ENCODE data around the gene SPDYE2. TPM values are rescaled to one million over a fixed set of nuclear protein-coding genes. Genes with fewer than 3 reads are reported as not detected.
"Not testable (repeated sequence)": the region's sequence is repeated elsewhere in the genome, so short reads cannot be mapped to it uniquely, and the experiment has no call there.

SPDYE2 gene, protein sequence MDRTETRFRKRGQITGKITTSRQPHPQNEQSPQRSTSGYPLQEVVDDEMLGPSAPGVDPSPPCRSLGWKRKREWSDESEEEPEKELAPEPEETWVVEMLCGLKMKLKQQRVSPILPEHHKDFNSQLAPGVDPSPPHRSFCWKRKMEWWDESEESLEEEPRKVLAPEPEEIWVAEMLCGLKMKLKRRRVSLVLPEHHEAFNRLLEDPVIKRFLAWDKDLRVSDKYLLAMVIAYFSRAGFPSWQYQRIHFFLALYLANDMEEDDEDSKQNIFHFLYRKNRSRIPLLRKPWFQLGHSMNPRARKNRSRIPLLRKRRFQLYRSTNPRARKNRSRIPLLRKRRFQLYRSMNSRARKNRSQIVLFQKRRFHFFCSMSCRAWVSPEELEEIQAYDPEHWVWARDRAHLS
- under 1 TPM in 1 of 2 donors, not detected in 1; 0.16 TPM for total RNA-seq

DNA sequence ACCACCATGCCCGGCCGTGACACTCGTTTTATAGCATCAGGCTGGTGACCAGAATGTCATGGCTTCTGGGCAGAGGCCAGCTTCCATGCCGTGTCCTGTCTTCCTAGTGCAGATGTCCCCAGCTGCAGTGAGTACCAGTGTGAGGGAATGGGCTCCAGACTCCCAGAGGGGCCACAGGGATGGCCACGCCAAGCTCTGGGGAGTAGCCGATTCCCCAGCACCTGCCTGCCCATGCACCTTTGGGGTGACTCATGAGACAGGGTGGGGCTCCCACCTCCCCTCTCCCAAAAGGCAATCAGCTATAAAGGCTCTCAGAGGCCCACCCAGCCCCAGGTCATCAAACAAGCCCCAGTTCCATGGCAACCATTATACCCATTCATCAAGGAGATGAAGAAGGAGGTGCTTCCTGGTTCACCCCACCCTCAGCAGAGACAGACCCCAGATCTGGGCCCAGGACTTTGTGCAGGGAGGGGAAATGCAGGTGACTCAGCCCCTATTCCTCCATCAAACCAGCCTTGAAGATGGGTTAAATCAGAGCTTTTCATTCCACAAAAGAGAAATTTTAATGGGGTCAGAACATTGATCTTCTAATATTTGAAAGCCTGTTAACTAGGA, at the start of gene SPDYE2:
Gene SPDYE2, plus strand, starts transcription at position 419 of the 615 bp plus-strand sequence. CDS start 2,030 bp downstream, outside the sequence.
- DNase-seq (ENCODE audit: low spot score); H3K36me3 ChIP-seq; H3K4me1 ChIP-seq; H3K27me3 ChIP-seq; H3K9me3 ChIP-seq; H3K4me3 ChIP-seq; H3K27ac ChIP-seq: not testable (repeated sequence)

DNA sequence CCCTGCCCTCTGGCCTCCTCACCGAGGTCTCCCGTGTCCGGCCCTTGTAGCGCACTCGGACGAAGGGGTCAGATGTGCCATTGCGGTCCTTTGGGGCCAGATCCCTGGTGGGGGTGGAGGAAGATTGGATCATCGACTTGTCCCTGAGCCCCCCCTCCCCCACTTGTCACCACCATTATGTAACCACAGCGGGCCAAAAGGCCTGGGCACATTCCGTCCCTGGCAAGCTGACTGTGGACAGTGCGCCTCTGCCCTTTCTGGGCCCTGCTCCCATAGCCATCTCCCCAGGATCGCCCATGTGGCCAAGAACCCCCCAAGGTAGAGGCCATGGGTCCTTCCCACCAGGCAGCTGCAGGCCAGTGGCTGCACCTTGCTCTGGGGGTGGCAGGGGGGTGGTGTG, 47.9 kb upstream of the SPDYE2 start:
- not testable (repeated sequence) for H3K4me3 ChIP-seq; H3K36me3 ChIP-seq; H3K9me3 ChIP-seq; H3K4me1 ChIP-seq; DNase-seq (ENCODE audit: low spot score); H3K27me3 ChIP-seq; H3K27ac ChIP-seq

DNA sequence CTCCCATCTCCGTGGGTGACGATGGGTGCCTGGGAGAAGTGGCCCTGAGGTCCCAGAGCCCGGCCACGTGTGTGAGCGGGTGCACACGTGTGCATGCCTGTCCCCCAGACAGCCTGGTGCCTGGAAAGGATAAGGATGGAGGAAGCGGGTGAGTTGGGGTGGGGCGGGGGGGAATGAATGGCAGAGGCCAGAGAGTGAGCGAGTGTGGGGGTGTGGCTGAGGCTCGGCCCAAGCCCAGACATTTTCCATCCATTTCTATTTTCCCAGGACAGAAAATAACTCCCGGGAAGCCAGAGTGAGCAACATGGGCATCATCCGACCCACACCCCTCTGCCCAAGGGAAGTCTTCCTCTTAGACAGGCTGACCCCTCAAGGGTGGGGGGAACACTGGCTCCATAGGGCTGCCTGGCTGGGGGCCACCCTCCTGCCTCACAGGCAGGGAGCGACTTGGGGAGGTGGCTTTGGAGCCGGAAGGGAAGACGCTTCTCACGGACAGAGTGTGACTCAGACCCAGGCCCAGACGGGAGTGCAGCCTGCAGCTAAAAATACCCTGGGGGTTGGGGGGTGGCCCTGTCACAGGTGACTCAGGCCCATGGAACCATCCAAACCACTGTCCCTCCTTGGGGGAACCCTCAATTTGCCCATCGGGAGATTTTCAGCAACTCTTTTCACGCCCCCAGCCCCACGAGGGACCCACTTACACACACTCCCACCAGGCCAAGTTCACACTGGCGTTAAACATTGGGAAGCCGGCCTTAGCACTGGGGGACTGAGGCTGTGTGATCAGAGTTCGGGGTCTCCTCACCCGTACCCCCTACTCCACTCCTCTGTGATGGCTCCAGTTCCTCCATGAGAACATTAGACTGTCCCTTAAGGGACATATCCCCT, 45.5 kb upstream of the SPDYE2 start:
- not testable (repeated sequence) for H3K9me3 ChIP-seq, H3K4me3 ChIP-seq, H3K27me3 ChIP-seq, H3K4me1 ChIP-seq, H3K27ac ChIP-seq, H3K36me3 ChIP-seq
- DNase-seq (ENCODE audit: low spot score): peak; percentile 58

DNA sequence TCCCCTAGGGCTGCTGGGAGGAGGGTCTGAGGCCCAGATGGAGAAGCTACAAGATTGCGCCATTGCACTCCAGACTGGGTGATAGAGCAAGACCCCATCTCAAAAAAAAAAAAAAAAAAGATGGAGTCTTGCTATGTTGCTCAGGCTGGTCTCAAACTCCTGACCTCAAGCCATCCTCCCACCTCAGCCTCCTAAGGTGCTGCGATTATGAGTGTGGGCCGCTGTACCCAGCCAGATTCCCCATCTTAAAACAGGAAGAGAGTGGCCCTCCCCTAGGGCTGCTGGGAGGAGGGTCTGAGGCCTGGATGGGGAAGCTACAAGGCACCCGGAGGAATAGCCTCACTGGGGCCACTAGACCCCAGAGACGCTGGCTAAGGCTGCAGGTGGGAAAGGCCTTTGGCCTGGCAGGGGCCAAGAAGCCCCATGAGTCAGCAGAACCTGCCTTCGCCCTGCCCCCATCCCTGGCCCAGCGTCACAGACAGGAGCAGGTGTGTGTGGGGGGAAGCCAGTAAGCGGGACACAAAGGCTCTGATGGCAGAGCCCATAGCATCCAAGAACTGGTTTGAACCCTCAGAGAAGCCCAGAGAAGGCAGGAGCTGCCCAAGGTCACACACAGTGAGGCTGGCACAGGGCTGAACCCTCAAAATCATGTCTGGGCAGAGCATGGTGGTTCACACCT, 43.5 kb upstream of the SPDYE2 start:
- not testable (repeated sequence) for H3K4me1 ChIP-seq, H3K27me3 ChIP-seq, H3K9me3 ChIP-seq, H3K36me3 ChIP-seq, H3K27ac ChIP-seq, H3K4me3 ChIP-seq
- DNase-seq (ENCODE audit: low spot score): peak; percentile 43

DNA sequence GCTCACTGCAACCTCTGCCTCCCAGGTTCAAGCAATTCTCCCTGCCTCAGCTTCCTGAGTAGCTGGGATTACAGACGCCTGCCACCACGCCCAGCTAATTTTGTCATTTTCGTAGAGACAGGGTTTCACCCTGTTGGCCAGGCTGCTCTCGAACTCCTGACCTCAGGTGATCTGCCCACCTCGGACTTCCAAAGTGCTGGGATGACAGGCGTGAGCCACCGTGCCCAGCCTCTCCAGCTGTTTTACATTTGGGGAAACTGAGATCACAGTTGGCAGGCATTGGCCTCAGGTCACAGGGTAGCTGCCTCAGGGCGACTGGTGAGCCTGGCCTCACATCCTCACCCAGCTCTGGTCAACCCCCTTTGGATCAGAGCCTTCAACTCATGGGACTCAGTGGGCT, 40.5 kb upstream of the SPDYE2 start:
- H3K9me3 ChIP-seq, H3K27me3 ChIP-seq, H3K4me1 ChIP-seq, H3K4me3 ChIP-seq, H3K27ac ChIP-seq, H3K36me3 ChIP-seq: not testable (repeated sequence)
- DNase-seq (ENCODE audit: low spot score): peak; percentile 50

DNA sequence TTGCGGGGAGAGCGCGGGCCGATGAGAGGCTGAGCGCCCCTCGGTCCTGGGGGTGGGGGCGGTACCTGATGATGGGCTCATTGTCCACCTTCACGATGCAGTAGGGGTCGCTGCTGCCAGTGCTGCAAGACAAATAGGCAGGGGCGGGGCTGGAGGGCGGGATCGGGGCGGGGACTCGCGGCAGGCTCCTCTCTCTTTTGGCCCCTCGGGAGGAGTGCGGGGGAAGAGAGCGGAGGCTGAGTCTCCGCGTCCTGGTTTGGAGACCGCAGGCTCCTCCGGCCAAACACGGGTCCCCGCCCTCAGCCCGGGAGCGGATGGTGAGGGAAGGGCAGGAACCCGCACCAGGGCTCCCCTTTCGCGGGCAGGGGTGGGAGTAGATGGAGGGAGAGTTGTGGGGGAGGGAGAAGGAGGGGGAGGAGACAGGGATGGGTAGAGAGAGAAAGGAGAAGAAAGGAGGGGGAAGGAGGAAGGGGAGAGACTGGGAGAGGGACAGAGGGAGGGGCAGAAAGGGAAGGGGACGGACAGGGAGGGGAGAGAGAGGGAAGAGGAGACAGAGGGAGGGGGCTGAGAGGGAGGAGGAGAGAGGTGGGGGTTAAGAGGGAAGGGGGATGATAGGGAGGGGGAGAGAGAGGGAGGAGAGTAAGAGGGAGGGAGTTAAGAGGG, 39.0 kb upstream of the SPDYE2 start:
- not testable (repeated sequence) for H3K27ac ChIP-seq, H3K4me1 ChIP-seq

DNA sequence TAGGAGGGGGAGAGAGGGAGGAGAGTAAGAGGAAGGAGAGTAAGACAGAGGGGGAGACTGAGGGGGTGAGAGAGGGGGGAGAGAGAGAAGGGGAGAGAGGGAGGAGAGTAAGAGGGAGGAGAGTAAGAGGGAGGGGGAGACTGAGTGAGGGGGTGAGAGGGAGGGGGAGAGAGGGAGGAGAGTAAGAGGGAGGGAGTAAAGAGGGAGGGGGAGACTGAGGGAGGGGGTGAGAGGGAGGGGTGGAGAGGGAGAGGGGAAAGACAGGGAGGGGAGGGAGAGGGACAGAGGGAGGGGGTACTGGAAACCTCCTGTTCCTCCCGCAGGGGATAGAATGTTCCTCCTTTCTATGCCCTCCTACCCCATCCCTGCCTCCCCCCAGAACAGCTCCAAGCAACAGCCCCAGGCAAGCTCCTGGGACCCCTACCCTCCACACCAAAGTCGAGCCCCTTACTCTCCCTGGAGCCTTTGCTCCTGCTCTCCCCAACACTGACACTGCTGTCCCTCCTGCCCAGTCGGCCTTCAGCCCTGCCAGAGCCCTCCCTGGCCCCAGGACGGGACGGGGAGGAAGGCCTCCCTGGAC, 38.3 kb upstream of the SPDYE2 start:
- not testable (repeated sequence) for H3K27me3 ChIP-seq, H3K4me1 ChIP-seq, H3K9me3 ChIP-seq, H3K36me3 ChIP-seq
- Histone ChIP-seq H3K4me3 (peak overlapping the region in 1 of 2 donors; percentile 27), H3K27ac (peak overlapping the region; percentile 49 to 64)
- DNase-seq (ENCODE audit: low spot score): peak; percentile 58

More for the DNA sequence above, 39.0 kb upstream of the SPDYE2 start:
- H3K36me3 ChIP-seq; H3K9me3 ChIP-seq; H3K27me3 ChIP-seq; H3K4me3 ChIP-seq; DNase-seq (ENCODE audit: low spot score): not testable (repeated sequence)

DNA sequence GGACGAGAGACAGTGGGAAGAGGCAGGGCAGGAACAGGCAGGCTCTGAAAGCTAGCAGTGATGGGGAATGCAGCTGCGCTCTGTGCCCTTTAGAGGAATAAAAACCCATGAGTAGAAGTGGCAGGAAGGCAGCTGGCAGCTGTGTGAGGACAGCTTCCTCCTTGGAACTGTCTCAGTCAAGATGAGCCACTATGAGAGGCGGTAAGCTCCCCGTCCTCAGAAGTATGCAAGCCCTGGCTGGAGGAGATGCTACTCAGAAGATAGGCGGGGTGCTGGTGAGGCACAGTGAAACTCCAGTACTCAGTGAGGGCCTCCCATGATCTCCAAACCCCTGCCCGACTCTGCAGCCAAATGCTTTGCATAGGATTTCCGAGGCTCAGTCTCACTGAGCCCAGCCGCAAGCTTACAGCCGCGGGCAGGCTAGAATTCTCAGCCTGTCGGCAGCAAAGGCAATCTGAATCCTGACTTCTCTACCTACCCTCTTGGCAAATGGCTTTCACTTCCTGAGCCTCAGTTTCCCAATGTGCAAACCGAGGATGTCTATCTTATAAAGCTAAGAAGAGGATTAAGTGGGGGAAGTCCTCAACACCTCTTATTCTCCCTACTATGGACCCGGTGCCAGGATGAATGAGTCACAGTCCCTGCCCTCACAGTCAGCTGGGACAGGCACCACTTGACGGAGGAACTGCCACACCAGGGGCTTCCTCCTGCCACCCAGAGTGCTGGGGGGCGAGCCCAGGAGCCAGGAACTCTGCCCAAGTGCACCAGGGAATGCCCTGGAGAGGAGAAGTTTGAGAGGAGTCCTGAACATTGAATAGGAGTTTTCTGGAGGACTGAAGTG, 35.9 kb upstream of the SPDYE2 start:
- not testable (repeated sequence) for H3K4me1 ChIP-seq; H3K4me3 ChIP-seq; H3K36me3 ChIP-seq; H3K27ac ChIP-seq; H3K9me3 ChIP-seq; DNase-seq (ENCODE audit: low spot score); H3K27me3 ChIP-seq

DNA sequence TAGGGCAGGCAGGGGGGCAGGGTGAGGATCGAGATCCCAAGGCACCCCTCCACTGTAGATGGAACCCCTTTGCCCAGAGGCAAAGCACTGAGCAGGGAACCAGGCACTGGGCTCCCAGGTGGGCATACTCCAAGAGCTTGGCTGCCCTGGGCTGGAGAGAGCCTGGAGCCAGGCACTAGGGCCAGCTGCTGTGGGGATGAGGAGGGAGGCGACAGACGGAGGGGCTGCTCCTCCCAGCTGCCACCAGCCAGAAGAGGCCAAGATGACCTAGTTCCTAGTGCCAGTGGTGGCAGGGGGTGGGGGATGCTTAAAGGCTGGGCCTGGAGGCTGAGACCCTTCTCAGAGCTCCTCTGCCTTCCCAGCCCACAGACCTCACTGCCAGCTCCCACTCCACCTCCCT, 35.1 kb upstream of the SPDYE2 start:
- not testable (repeated sequence) for H3K27ac ChIP-seq; H3K4me1 ChIP-seq; H3K4me3 ChIP-seq; H3K36me3 ChIP-seq; H3K27me3 ChIP-seq; DNase-seq (ENCODE audit: low spot score); H3K9me3 ChIP-seq

DNA sequence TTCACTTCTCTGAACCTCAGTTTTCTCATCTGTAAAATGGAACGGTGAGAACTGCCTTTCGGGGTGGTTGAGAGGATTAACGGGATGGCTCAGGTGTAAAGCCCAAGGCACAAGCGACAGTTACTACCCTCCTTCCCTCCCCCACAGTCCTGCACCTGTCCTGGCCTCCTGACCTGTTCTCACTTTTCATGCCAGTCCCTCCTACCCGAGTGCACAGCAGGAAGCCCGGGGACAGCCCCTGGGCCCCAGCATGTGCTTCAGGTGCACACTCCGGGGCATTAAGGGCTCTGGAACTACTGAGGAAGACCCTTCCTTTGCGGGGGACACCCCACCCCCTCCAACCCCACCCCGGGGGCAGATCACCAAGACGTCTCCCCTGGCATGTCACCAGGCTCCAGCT, 34.1 kb upstream of the SPDYE2 start:
- not testable (repeated sequence) for H3K36me3 ChIP-seq; H3K27me3 ChIP-seq; DNase-seq (ENCODE audit: low spot score); H3K4me3 ChIP-seq; H3K9me3 ChIP-seq; H3K27ac ChIP-seq; H3K4me1 ChIP-seq

DNA sequence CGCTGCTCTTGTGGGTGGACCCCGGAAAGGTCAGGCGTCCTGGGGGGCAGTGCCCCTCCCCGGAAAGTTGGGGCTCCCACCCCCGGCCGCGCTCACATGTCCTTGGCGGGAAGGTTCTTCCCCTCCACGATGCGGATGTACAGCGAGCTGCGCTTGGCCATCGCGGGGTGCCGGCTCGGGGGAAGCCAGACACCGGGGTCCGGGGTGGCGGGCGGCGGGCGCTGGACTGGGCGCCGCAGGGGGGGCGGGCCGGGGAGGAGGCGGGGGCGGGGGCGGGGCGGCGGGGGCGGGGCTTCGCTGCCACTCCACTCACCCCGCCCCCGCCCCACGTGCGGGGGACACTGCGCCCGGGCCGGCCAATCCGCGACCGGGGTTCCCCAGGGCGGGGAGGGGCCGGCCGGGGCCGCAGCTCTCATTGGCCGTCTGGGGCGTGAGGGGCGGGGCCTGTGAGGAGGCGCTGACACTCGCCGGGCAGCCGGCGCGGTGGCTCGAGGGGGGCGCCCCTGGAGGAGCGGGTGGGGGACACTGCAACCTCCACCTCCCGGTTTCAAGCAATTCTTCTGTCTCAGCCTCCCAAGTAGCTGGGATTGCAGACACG, 33.4 kb upstream of the SPDYE2 start, which contains the start of gene RASA4B:
Gene RASA4B, minus strand, starts transcription at position 228 of the 598 bp plus-strand sequence. Its CDS starts 67 bp downstream, at position 161.
- H3K36me3 ChIP-seq, H3K27me3 ChIP-seq, H3K9me3 ChIP-seq, H3K27ac ChIP-seq, H3K4me1 ChIP-seq: not testable (repeated sequence)
- DNase-seq (ENCODE audit: low spot score): peak; percentile 36
- H3K4me3 ChIP-seq: peak within 1 kb of the TSS; percentile 19 to 38

DNA sequence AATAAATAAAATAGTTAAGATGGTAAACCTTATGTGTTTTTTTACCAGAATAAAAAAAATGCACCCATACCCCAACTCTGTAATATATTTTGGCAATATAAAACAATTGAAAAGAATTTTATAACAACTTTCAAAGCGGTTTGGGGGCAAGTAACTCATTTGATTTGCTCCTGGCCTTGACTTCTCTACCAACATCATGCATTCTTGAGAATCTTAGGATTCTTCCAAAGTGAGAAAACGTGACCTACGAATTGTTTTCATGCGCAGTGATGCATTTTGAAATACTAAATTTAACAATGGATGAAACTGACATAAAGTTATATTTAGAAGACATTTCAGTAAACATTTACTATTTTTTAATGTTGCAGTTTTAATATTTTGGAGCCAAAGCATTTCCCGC, 30.2 kb upstream of the SPDYE2 start:
- not testable (repeated sequence) for DNase-seq (ENCODE audit: low spot score); H3K9me3 ChIP-seq; H3K4me3 ChIP-seq; H3K36me3 ChIP-seq; H3K4me1 ChIP-seq; H3K27ac ChIP-seq; H3K27me3 ChIP-seq
